Raji (cell line): ENCODE data around the gene CCL5.

Source experiments
- POLR2A ChIP-seq: IDR thresholded peaks from 2 replicates; pipeline ENCODE4 v1.6.1; 2011; ENCODE audit warnings: low read depth, low read length, control low read depth; ENCODE audit not compliant: insufficient read depth

CCL5 gene

DNA sequence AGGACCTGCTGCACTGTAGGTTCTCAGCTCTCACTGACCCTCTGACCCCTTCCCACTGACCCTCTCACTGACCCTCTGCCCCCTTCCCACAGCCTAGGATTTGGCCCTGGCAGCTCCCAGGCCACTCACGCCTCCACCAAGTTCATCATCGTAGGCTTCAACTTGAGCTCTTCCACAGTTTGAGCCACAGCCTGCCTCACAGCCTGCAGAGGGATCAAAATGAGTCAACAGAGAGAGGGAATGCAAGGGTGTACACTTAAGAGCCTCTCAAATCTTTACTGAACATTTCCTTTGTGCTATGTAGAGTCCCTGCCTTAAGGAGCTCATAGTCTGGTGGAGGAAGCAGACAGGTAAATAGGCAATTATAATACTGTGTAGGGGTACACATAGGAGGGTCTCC is 23.6 kb downstream of the CCL5 start:
- TF ChIP-seq POLR2A, result no peak

DNA sequence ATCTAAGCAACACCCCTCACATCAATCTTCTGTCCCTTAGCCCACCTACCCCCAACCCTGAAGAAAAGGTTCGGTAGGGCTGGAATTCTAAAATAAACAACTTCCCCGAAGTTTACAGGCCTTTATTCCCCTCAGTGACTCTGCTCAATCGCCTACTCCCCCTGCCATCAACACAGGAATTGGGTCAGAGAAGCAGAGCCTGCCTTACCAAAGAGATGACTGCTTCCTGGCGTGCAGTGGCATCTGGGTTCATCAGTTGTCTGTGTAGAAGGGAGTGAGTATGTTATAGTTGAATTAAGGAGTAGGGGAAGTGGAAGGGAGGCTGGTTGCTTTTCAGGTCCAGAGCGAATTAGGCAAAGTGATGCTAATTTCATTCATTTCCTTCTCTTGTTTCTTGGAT is 24.2 kb downstream of the CCL5 start:
- no peak for TF ChIP-seq POLR2A

GRCh38 chr17:35849469-35850348 is 30.5 kb downstream of the CCL5 start:
- TF ChIP-seq POLR2A, result no peak

- TF ChIP-seq POLR2A, result no peak
Measured at GRCh38 chr17:35847633-35848373, 32.4 kb downstream of the CCL5 start.

DNA sequence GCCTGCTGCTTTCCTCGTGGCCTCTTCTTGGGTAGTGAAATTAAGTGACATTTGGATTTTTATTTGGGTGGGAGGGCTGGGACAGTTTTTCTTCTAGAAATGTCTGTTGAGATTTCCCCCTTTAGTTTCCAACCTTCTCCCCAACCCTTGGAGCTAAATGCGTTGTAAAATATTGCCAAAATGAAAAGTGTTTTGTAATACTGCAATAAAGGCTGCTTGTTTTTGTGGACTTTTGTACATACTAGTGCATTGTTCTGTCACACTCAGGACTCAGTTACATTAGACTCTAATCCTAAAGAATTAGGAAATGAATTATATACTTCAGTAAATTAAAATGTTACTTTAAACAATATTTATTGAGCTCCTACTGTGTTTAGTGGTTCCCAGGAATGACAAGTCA is 33.2 kb downstream of the CCL5 start:
- TF ChIP-seq POLR2A, result no peak

- no peak for TF ChIP-seq POLR2A
Measured at GRCh38 chr17:35846055-35846809, 33.9 kb downstream of the CCL5 start.

GRCh38 chr17:35844547-35844946 is 35.6 kb downstream of the CCL5 start:
- TF ChIP-seq POLR2A, result no peak

DNA sequence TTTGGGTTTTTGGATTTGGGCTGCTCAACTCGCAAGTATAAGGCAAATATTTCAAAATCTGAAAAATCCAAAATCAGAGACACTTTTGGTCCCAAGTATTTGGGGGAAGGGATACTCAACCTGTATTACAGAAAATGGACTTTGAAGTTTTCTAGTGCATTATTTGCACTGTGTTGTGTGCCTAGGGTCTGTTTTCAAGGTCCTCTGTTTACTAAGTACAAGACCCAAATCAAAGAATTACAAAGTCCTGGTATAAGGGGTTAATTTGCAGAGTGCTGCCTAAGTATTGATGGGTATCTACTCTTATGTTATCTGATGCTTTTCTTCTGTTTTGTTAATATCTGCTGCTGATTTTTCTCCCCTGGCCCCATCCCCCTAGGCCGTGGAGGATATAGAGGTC is 36.5 kb downstream of the CCL5 start:
- TF ChIP-seq POLR2A, result no peak

GRCh38 chr17:35842239-35842638 is 37.9 kb downstream of the CCL5 start:
- TF ChIP-seq POLR2A, result no peak

GRCh38 chr17:35841505-35841904 is 38.7 kb downstream of the CCL5 start:
- no peak for TF ChIP-seq POLR2A

- no peak for TF ChIP-seq POLR2A
Measured at GRCh38 chr17:35841101-35841500, 39.1 kb downstream of the CCL5 start.

DNA sequence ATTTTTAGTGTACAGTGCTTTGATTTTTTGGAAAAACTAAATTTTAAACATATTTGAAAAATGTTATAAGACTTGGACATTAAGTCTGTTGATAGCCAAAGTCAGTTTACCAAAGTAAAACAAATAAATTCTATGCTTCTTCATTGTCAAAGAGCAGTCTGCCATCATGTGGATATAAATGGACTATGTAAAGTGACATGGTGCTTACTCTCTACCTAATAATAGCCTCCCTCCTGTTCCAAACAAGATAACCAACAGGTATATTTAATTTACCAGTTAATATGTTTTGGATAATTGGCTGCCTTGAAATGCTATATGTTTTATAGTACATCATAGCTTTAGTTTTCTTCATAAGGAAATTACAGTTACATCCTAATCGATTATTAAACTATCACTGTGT is 55.0 kb downstream of the CCL5 start:
- TF ChIP-seq POLR2A, result no peak
